Stomach (tissue), 9 donors: ENCODE data around the gene ARL6. TPM values are rescaled to one million over a fixed set of nuclear protein-coding genes. Genes with fewer than 3 reads are reported as not detected.

ENCODE experiments used
- DNase-seq, 2 donors: peaks; one replicate each; pipeline versions ENCODE4 v3.0.0 to v3.0.0-alpha.2; 2013 to 2019
- H3K27ac ChIP-seq, 5 donors: fragments of 200-600 bp in 4 of 5; sonication (generic) in 4 of 5; one replicate each; pipeline ENCODE4 v1.5.1; 2013 to 2019; ENCODE audit warnings: mild to moderate bottlenecking in 1 of 5, moderate library complexity in 1 of 5
- H3K27me3 ChIP-seq, 3 donors: fragments of 200-600 bp; sonication (generic); one replicate each; pipeline ENCODE4 v1.5.1; 2017 to 2019; ENCODE audit warnings: mixed run types in 1 of 3
- H3K36me3 ChIP-seq, 4 donors: fragments of 200-600 bp; sonication (generic); 1 replicate in 3 of 4; 2 replicates in 1 of 4; pipeline ENCODE4 v1.5.1; 2016 to 2019
- H3K4me1 ChIP-seq, 4 donors: fragments of 200-600 bp; sonication (generic); one replicate each; pipeline ENCODE4 v1.5.1; 2016 to 2019
- H3K4me3 ChIP-seq, 4 donors: fragments of 200-600 bp; sonication (generic) in 3 of 4; one replicate each; pipeline ENCODE4 v1.5.1; 2016 to 2019; ENCODE audit warnings: mild to moderate bottlenecking in 1 of 4
- H3K9me3 ChIP-seq, 4 donors: fragments of 200-600 bp; sonication (generic); one replicate each; pipeline ENCODE4 v1.5.1; 2016 to 2019
- EP300 ChIP-seq: sonication (generic); formaldehyde crosslinking; IDR thresholded peaks from one replicate; pipeline ENCODE4 v1.6.1; 2017; ENCODE audit warnings: antibody characterized with exemption
- POLR2A ChIP-seq, 4 donors: fragments of 450-650 bp; IDR thresholded peaks; one replicate each; pipeline ENCODE4 v1.6.1; 2016; ENCODE audit warnings: antibody characterized with exemption in 4 of 4, control low read depth in 2 of 4, mild to moderate bottlenecking in 1 of 4, moderate library complexity in 1 of 4
- POLR2AphosphoS5 ChIP-seq, 3 donors: sonication (generic); formaldehyde crosslinking; IDR thresholded peaks; one replicate each; pipeline ENCODE4 v1.6.1; 2016; ENCODE audit warnings: antibody characterized with exemption in 3 of 3
- WGBS, 5 donors: extraction: QIAGEN DNeasy Blood & Tissue Kit in 3 of 5; methylation state at CpG; one replicate each; pipeline versions ENCODE4 v1.1.5 to v1.1.7; 2013 to 2018; 5-methylcytosine and 5-hydroxymethylcytosine counted together
- intact Hi-C: fragments of 100-400 bp; cut with DNase I; formaldehyde crosslinking; loops from one replicate; pipeline ENCODE4 v1.15.1; 2023; ENCODE audit warnings: low total_unique reads
- polyA plus RNA-seq, 3 donors: library from polyadenylated mRNA; stranded (reverse); fragments of 200-250 nt; gene quantifications; one replicate each; pipeline ENCODE4 v1.2.3, GENCODE V29; 2013
- total RNA-seq, 5 donors: library from RNA; depleted of rRNA; stranded (reverse); fragments of >200 nt; gene quantifications; one replicate each; pipeline versions ENCODE4 v1.1.0 to v1.2.3, GENCODE V29; 2014 to 2016
- TF ChIP-seq, protein P1 (sequence below), 7 experiments: fragments of 450-650 bp in 4 of 7; fragments of 200-600 bp in 3 of 7; sonication (generic) in 3 of 7; IDR thresholded peaks; one replicate each; pipeline ENCODE4 v1.5.1; 2016 to 2019; ENCODE audit warnings: antibody characterized with exemption in 7 of 7, control low read depth in 2 of 7, mild to moderate bottlenecking in 1 of 7
- donor health status: healthy with polysubstance abuse.
- donor health status: Bipolar disorder and iron deficiency.
- donor health status: healthy.

Gene ARL6
- total and polyA plus RNA-seq, 8 donors: 0.58 to 19.1 (median 2.6) TPM

- H3K9me3 ChIP-seq: no peaks in the 10 kb centered on the region
- WGBS, 5 donors: 0 to 1% (median 0%) methylated on average over 18 to 23 of the region's 23 CpGs
- H3K4me1 ChIP-seq: peaks cover 0 to 46% (median 20%) of the 10 kb centered on the region in 4 donors
- TF ChIP-seq EP300 (no peak), POLR2A (IDR thresholded peaks at IDR 0.05) (no peak), POLR2AphosphoS5 (IDR thresholded peaks at IDR 0.05) (no peak)
- DNase-seq: peak in 1 of 2 donors; percentile 45
- no peaks in the 10 kb centered on the region for H3K36me3 ChIP-seq
- H3K4me3 ChIP-seq: peak overlapping the region; percentile 65 to 93 (median 85)
- H3K27ac ChIP-seq: peak overlapping the region; percentile 84 to 95 (median 91)
- intact Hi-C loops: no loop called here
- no peaks in the 10 kb centered on the region for H3K27me3 ChIP-seq
These were observed 56.8 kb downstream of the ARL6 start for GRCh38 chr3:97821287-97821773.

DNA sequence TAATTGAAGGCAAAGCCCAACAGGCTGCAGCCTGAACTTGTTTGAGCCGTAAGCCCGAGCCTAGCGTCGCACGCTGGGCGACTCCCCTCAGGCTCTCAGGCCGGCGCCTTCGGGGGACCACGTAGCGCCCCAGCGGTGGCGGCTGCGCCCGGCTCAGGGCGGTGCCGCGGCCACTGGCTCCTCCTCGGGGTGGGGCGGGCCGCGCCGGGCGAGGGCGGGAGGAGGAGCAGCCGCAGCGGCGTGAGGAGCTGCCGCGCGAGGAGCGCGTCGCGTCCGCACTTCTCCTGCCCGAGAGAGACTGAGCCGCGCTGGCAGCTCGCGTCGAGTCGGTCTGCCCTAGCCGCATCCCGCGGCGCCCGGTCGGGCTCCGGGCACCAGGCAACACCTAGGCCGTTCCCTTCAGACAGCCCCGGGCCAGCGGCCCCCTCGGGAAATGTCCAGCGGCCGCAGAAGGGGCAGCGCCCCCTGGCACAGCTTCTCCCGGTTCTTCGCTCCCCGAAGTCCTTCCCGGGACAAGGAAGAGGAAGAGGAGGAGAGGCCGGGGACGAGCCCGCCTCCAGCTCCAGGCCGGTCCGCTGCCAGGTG, 57.3 kb downstream of the ARL6 start, which contains the start of gene CRYBG3:
Gene CRYBG3 (plus strand): TSS at position 238 of the 585 bp plus-strand sequence. CDS start 196 bp downstream, at position 434.
- no peaks in the 10 kb centered on the region for H3K27me3 ChIP-seq
- no peaks in the 10 kb centered on the region for H3K36me3 ChIP-seq
- intact Hi-C loops: no loop called here
- WGBS, 5 donors: 0% methylated on average over 21 to 66 of the region's 66 CpGs
- TF ChIP-seq POLR2A (IDR thresholded peaks at IDR 0.05) (no peak), EP300 (no peak), POLR2AphosphoS5 (IDR thresholded peaks at IDR 0.05) (peak; percentile 50 to 94 (median 93))
- TF ChIP-seq, protein P1, sequence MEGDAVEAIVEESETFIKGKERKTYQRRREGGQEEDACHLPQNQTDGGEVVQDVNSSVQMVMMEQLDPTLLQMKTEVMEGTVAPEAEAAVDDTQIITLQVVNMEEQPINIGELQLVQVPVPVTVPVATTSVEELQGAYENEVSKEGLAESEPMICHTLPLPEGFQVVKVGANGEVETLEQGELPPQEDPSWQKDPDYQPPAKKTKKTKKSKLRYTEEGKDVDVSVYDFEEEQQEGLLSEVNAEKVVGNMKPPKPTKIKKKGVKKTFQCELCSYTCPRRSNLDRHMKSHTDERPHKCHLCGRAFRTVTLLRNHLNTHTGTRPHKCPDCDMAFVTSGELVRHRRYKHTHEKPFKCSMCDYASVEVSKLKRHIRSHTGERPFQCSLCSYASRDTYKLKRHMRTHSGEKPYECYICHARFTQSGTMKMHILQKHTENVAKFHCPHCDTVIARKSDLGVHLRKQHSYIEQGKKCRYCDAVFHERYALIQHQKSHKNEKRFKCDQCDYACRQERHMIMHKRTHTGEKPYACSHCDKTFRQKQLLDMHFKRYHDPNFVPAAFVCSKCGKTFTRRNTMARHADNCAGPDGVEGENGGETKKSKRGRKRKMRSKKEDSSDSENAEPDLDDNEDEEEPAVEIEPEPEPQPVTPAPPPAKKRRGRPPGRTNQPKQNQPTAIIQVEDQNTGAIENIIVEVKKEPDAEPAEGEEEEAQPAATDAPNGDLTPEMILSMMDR (IDR thresholded peaks at IDR 0.05): peak in 1 of 7 experiments; percentile 11
- H3K4me3 ChIP-seq: peak within 1 kb of the TSS; percentile 65 to 93 (median 85)
- no peaks in the 10 kb centered on the region for H3K9me3 ChIP-seq
- H3K4me1 ChIP-seq: peaks cover 0 to 48% (median 20%) of the 10 kb centered on the region in 4 donors
- H3K27ac ChIP-seq: peak within 1 kb of the TSS; percentile 84 to 95 (median 91)
- DNase-seq: peak; percentile 84 to 96

DNA sequence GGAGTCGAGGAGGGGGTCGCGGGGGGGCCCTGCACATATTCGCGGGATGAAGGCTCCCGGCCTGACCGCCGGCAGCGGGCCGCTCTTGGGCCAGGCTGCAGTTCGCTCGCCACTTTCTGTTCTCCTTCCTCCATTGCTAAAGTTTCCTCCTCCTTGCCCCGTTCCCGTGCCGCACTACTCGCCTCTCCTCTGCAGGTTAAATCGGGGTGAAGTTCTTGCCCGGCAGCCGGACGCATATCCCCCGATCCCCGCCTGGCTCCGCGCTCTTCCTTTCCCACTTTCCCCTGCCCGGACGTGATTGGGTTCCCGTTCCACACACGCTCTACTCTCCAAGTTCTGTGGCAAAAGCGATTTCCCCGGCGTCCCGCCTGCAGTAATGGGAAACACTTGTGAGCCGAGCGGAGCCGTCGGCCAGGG, 57.8 kb downstream of the ARL6 start:
- intact Hi-C loops: no loop called here
- H3K9me3 ChIP-seq: no peaks in the 10 kb centered on the region
- H3K4me1 ChIP-seq: peaks cover 0 to 53% (median 20%) of the 10 kb centered on the region in 4 donors
- H3K27ac ChIP-seq: peak overlapping the region; percentile 84 to 95 (median 91)
- 0 to 1% (median 1%) methylated on average over 34 to 36 of the region's 36 CpGs for WGBS, 5 donors
- TF ChIP-seq POLR2A (IDR thresholded peaks at IDR 0.05) (no peak), POLR2AphosphoS5 (IDR thresholded peaks at IDR 0.05) (peak in 2 of 3 donors; percentile 30 to 33)
- H3K36me3 ChIP-seq: no peaks in the 10 kb centered on the region
- peak overlapping the region; percentile 65 to 93 (median 85) for H3K4me3 ChIP-seq
- peak; percentile 41 to 80 for DNase-seq
- no peaks in the 10 kb centered on the region for H3K27me3 ChIP-seq

GRCh38 chr3:97823046-97824004, 58.8 kb downstream of the ARL6 start:
- no peak for TF ChIP-seq EP300
- TF ChIP-seq, protein P1 (IDR thresholded peaks at IDR 0.05): no peak
- no peak for TF ChIP-seq POLR2A (IDR thresholded peaks at IDR 0.05)
- TF ChIP-seq POLR2AphosphoS5 (IDR thresholded peaks at IDR 0.05): no peak
- Histone ChIP-seq H3K36me3 (no peaks in the 10 kb centered on the region), H3K4me1 (peaks cover 0 to 63% (median 24%) of the 10 kb centered on the region in 4 donors), H3K27ac (peak overlapping the region in 4 of 5 donors; percentile 84 to 95 (median 92)), H3K27me3 (no peaks in the 10 kb centered on the region), H3K9me3 (no peaks in the 10 kb centered on the region), H3K4me3 (peak overlapping the region; percentile 65 to 93 (median 85))
- peak in 1 of 2 donors; percentile 20 for DNase-seq
- intact Hi-C loops: no loop called here
- 35 to 55% (median 47%) methylated on average over 17 of the region's 17 CpGs for WGBS, 5 donors

DNA sequence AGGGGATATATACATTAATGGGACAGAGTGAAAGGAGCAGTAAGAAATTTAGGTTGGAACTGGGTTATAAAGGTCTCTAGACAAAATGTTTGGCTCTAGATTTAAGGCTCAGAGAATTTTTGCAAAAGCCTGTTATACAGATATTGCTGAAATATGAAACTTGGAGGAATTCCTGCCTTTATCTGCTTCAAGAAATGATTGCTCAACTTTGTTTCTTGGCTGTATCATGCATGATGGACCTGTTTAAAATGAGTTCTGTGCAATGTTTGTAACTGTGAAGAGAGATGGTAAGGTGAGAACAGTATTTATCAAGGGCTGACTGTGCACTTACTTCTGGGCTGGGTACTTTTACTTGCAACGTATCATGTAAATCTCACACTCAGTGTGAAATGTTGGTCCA, 60.5 kb downstream of the ARL6 start:
- no peak for DNase-seq
- Histone ChIP-seq H3K27me3 (no peaks in the 10 kb centered on the region), H3K36me3 (no peaks in the 10 kb centered on the region), H3K9me3 (no peaks in the 10 kb centered on the region), H3K4me3 (peak overlapping the region in 1 of 4 donors; percentile 78), H3K4me1 (peaks cover 0 to 73% (median 24%) of the 10 kb centered on the region in 4 donors), H3K27ac (peak overlapping the region in 1 of 5 donors; percentile 30)
- 88 to 97% (median 97%) methylated on average over 1 of the region's 1 CpG for WGBS, 5 donors
- intact Hi-C loops: no loop called here
- TF ChIP-seq, protein P1 (IDR thresholded peaks at IDR 0.05): no peak
- TF ChIP-seq POLR2A (IDR thresholded peaks at IDR 0.05) (no peak), EP300 (no peak), POLR2AphosphoS5 (IDR thresholded peaks at IDR 0.05) (no peak)
